ENCODE data around the gene ADRM1. TPM values are rescaled to one million over a fixed set of nuclear protein-coding genes. Genes with fewer than 3 reads are reported as not detected.

ADRM1 gene
- total and polyA plus RNA-seq, 2 experiments from 2014 or later = 206 to 243 TPM

DNA sequence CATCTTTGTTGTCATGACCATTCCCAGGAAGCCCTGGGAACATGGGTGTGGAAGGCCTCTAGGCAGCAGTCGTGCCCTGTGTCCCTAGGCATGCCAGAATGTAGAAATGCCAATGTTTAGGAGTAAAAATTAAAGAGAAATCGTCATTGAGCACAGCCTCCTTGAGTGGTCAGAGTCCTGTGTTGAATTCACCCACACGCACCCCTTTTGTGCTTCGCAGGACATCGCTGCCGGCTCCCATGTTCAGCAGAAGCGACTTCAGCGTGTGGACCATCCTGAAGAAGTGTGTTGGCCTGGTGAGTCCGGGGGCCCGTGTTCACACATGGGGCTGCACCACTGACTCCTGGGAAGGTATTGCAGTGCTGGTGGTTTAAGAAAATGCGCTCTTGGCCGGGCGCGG, 39.4 kb upstream of the ADRM1 start (continued):
- TF ChIP-seq, protein P1, sequence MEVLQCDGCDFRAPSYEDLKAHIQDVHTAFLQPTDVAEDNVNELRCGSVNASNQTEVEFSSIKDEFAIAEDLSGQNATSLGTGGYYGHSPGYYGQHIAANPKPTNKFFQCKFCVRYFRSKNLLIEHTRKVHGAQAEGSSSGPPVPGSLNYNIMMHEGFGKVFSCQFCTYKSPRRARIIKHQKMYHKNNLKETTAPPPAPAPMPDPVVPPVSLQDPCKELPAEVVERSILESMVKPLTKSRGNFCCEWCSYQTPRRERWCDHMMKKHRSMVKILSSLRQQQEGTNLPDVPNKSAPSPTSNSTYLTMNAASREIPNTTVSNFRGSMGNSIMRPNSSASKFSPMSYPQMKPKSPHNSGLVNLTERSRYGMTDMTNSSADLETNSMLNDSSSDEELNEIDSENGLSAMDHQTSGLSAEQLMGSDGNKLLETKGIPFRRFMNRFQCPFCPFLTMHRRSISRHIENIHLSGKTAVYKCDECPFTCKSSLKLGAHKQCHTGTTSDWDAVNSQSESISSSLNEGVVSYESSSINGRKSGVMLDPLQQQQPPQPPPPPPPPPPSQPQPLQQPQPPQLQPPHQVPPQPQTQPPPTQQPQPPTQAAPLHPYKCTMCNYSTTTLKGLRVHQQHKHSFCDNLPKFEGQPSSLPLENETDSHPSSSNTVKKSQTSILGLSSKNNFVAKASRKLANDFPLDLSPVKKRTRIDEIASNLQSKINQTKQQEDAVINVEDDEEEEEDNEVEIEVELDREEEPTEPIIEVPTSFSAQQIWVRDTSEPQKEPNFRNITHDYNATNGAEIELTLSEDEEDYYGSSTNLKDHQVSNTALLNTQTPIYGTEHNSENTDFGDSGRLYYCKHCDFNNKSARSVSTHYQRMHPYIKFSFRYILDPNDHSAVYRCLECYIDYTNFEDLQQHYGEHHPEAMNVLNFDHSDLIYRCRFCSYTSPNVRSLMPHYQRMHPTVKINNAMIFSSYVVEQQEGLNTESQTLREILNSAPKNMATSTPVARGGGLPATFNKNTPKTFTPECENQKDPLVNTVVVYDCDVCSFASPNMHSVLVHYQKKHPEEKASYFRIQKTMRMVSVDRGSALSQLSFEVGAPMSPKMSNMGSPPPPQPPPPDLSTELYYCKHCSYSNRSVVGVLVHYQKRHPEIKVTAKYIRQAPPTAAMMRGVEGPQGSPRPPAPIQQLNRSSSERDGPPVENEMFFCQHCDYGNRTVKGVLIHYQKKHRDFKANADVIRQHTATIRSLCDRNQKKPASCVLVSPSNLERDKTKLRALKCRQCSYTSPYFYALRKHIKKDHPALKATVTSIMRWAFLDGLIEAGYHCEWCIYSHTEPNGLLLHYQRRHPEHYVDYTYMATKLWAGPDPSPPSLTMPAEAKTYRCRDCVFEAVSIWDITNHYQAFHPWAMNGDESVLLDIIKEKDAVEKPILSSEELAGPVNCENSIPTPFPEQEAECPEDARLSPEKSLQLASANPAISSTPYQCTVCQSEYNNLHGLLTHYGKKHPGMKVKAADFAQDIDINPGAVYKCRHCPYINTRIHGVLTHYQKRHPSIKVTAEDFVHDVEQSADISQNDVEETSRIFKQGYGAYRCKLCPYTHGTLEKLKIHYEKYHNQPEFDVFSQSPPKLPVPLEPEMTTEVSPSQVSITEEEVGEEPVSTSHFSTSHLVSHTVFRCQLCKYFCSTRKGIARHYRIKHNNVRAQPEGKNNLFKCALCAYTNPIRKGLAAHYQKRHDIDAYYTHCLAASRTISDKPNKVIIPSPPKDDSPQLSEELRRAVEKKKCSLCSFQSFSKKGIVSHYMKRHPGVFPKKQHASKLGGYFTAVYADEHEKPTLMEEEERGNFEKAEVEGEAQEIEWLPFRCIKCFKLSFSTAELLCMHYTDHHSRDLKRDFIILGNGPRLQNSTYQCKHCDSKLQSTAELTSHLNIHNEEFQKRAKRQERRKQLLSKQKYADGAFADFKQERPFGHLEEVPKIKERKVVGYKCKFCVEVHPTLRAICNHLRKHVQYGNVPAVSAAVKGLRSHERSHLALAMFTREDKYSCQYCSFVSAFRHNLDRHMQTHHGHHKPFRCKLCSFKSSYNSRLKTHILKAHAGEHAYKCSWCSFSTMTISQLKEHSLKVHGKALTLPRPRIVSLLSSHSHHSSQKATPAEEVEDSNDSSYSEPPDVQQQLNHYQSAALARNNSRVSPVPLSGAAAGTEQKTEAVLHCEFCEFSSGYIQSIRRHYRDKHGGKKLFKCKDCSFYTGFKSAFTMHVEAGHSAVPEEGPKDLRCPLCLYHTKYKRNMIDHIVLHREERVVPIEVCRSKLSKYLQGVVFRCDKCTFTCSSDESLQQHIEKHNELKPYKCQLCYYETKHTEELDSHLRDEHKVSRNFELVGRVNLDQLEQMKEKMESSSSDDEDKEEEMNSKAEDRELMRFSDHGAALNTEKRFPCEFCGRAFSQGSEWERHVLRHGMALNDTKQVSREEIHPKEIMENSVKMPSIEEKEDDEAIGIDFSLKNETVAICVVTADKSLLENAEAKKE (CRISPR knock-in tag; IDR thresholded peaks at IDR 0.05) = no peak
- TF ChIP-seq EZH2phosphoT487 (IDR thresholded peaks at IDR 0.05; ENCODE audit: unreplicated experiment) = no peak
- TF ChIP-seq, protein P2, sequence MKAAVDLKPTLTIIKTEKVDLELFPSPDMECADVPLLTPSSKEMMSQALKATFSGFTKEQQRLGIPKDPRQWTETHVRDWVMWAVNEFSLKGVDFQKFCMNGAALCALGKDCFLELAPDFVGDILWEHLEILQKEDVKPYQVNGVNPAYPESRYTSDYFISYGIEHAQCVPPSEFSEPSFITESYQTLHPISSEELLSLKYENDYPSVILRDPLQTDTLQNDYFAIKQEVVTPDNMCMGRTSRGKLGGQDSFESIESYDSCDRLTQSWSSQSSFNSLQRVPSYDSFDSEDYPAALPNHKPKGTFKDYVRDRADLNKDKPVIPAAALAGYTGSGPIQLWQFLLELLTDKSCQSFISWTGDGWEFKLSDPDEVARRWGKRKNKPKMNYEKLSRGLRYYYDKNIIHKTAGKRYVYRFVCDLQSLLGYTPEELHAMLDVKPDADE (IDR thresholded peaks at IDR 0.05) = no peak
- TF ChIP-seq STAT1 (IDR thresholded peaks at IDR 0.05; ENCODE audit: unreplicated experiment) = no peak
- no peak for TF ChIP-seq JUNB (IDR thresholded peaks at IDR 0.05; ENCODE audit: unreplicated experiment)

DNA sequence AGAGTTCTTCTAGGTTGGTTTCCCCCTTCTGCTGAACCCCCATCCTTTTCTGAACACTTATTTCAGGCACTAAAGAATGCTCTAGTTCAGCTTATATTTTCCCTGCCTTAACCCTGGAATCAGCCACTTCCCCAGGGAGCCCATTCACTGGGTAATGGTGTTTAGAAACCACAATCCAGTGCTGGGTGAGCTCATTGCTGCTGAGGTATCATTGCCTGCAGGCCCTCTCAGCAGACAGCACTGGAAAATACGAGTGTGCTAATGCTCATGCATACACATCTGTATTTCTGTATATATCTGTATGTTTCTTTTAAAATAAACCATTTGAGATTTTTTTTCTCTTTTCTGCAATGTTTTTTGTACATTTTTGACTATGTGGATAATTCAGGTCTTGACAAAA, 37.4 kb upstream of the ADRM1 start:
- no peaks in the 10 kb centered on the region for H3K27me3 ChIP-seq (ENCODE audit: insufficient read depth)
- H3K4me1 ChIP-seq (ENCODE audit: insufficient read depth) = no peaks in the 10 kb centered on the region
- no peak overlapping the region for H2AFZ ChIP-seq
- peaks cover 3% of the 10 kb centered on the region; the same call in 2 of the 3 replicates for H3K4me1 Mint-ChIP-seq
- H3K4me3 ChIP-seq = no peak overlapping the region
- peaks cover 2% of the 10 kb centered on the region for H3K27me3 Mint-ChIP-seq (ENCODE audit: insufficient read depth, low read depth, poor library complexity)
- DNase-seq (ENCODE audit: low spot score) (no peak), ATAC-seq (no peak)
- H3K36me3 Mint-ChIP-seq (ENCODE audit: low read depth) = peaks cover 57% of the 10 kb centered on the region
- H3K79me2 ChIP-seq (replicated peaks; ENCODE audit: insufficient read depth) = no peaks in the 10 kb centered on the region; the same call in 1 of the 2 replicates
- peaks cover 13% of the 10 kb centered on the region; the same call in 2 of the 3 replicates for H3K9me3 Mint-ChIP-seq
- no peaks in the 10 kb centered on the region for H3F3A ChIP-seq (replicated peaks; ENCODE audit: low read depth)
- H3K4me3 Mint-ChIP-seq = no peak overlapping the region
- peaks cover 16% of the 10 kb centered on the region for H3K36me3 ChIP-seq (ENCODE audit: insufficient read depth)
- H3K9me2 ChIP-seq (ENCODE audit: insufficient read depth) = no peaks in the 10 kb centered on the region
- no peak overlapping the region for H3K4me2 ChIP-seq
- no peak overlapping the region for H3K27ac ChIP-seq (ENCODE audit: low read depth)
- no peak overlapping the region for H3K27ac Mint-ChIP-seq
- no peaks in the 10 kb centered on the region; the same call in 1 of the 2 replicates for H4K20me1 ChIP-seq (replicated peaks; ENCODE audit: insufficient read depth)
- TF ChIP-seq STAT1 (IDR thresholded peaks at IDR 0.05; ENCODE audit: unreplicated experiment) (no peak), EZH2 (IDR thresholded peaks at IDR 0.05; ENCODE audit: low read depth, unreplicated experiment) (no peak), ZNF114 (CRISPR knock-in tag; IDR thresholded peaks at IDR 0.05) (no peak)
- TF ChIP-seq, protein P1 (CRISPR knock-in tag; IDR thresholded peaks at IDR 0.05) = no peak
- TF ChIP-seq, protein P2 (IDR thresholded peaks at IDR 0.05) = no peak

Measured in GM23338 (cell line).